Measurements from ENCODE around the gene SMARCA1.

SMARCA1 gene

GRCh38 chrX:129525896-129526295 lies 2.6 kb upstream of the SMARCA1 start:
- no peak for DNase-seq

DNA sequence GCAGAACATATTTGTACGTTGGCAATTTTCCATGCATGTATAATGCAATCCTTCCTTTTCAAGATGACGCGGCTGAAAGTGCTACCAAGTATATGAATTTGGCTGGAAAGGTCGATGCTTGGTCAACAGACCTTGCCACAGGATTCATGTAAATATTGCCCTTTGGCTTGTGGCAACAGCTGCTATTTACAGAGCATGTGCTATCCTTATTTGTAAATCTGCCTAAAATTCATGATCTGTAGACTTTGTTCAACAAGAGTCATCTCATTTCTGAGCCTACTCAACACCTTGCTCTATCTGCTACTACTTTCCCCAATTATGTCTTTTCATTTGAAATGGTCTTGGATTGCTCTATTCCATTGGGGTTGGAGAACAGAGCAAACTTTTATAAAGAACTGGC lies 1.9 kb upstream of the SMARCA1 start:
- DNase-seq, result no peak

- no peak for DNase-seq
These were observed 1.1 kb upstream of the SMARCA1 start for GRCh38 chrX:129524250-129524850.

GRCh38 chrX:129522184-129523078 lies 859 bp downstream of the SMARCA1 start:
- DNase-seq, result peak in 1 of 2 donors; percentile 1

DNA sequence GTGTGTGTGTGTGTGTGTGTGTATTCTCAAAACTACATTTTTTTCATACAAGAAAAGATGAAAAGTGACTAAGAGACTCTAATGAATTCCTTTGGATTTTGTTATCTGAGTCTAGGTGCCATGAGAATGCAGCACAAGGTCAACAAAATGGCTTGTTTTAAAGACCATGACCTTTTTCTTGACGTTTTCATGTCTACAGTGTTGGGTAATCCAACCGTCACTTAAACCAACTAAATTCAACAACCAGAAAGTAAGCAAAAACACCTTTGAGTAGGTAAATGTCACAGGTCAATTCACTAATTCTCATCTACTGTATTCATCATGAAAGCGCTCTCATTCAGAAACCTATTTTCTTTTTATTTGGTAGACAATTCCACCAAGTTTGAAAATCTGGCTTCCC lies 3.1 kb downstream of the SMARCA1 start:
- no peak for DNase-seq

- DNase-seq, result no peak
These were observed 6.9 kb downstream of the SMARCA1 start for GRCh38 chrX:129516402-129516801.

- DNase-seq, result no peak
These were observed 10.9 kb downstream of the SMARCA1 start for GRCh38 chrX:129512409-129512808.

- no peak for DNase-seq
These were observed 11.6 kb downstream of the SMARCA1 start for GRCh38 chrX:129511689-129512088.

DNA sequence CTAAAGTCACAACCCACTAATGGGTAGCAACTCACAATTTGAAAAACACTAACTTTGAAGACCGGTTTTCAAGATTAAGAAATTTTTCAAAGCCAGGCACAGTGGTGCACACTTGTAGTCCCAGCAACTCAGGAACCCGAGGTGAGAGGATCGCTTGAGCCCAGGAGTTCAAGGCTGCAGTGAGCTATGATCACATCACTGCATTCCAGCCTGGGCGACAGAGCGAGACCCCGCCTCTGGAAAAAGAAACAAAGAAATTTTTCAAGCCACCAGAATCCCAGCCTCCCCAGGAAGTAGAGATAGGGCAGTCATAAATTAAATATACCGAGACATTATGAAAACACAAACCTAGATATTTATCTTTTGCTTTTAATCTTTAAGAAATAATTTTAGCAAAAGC lies 13.0 kb downstream of the SMARCA1 start:
- no peak for DNase-seq

- no peak for DNase-seq
These were observed 26.0 kb downstream of the SMARCA1 start for GRCh38 chrX:129497146-129497843.

GRCh38 chrX:129496625-129497024 lies 26.7 kb downstream of the SMARCA1 start:
- no peak for DNase-seq

GRCh38 chrX:129495900-129496299 lies 27.4 kb downstream of the SMARCA1 start:
- DNase-seq, result no peak

DNA sequence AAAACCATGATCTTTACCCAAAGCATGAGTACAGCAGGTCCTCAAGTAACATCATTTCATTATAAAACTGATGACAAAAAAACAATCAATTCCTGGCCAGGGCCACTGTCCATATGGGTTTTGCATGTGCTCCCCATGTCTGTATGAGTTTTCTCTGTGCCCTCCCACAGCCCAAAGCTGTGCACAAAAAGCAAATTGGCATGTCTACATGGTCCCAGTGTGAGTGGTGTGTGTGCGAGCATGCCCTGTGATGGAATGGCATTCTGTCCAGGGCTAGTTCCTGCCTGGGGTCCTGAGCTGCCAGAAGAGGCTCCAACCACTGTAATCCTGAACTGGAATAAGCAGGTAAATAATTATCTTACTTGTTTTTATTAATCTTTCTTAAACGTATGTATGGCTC lies 28.4 kb downstream of the SMARCA1 start:
- DNase-seq, result no peak

DNA sequence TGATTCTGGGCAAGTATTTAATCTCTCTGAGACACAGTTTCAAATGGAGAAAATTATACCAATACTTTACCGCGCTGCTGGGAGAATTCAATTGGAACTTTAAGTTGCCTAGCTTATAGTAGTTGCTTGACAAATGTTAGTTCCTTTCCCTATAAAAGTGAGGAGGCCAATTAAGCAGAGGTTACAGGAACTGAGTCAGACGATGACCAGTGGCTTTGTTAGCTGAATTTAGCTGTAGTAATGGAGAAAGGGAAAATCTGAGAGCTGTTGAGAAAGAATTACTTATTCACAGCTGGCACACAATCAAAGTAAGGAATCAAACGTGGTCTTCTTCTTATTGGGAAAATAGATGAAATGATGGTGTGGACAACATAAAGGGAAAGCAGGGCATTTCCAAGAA lies 29.6 kb downstream of the SMARCA1 start:
- DNase-seq, result no peak

DNA sequence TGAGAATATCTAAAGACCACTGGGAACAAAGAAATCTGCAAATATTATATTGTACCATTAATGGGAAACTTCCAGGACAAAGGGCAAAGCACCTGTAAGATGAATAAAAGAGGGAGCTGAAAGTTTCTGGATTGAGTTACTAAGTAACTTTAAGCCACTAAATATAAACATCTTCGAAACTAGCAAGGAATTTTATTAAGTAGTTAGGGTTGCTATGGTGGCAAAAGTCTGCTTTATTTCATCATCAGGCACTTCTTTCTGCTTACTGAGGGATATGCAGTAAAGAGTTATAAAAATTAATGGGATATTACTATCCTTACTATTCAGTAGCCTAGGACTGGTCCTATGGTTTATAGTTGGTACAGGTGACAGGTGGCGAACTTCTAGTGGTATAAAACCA lies 33.0 kb downstream of the SMARCA1 start:
- DNase-seq, result no peak

DNA sequence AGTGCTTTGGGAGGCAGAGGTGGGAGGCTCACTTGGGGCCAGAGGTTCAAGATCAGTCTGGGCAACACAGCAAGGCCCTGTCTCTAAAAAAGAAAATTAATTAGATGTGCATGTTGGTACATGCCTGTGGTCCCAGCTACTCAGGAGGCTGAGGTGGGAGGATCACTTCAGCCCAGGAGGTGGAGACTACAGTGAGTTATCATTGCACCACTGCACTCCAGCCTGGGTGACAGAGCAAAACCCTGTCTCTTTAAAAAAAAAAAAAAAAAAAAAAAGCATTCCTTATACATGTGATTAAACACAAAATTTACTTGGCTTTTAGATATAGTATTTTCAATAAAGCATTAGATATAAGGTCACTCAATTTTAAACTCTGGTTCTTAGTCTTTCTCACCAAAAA lies 34.9 kb downstream of the SMARCA1 start:
- DNase-seq, result no peak

DNA sequence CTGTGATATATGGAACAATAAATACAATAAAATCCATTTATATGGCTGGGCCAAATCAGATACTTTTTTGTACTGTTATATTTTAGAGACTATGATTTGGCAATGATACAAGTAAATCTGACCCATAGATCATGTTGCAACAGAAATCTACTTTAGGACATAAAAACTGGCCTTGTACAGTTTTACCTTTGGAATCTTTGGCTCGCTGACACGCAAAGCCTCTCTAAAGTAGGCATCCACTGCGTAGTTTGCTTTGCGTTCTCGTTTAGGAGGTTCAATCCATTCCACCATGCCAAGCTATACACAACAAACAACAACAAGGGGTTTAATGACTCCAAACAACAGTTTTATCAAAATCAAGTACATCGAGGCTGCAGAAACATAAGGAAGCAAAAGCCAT lies 42.4 kb downstream of the SMARCA1 start:
- no peak for DNase-seq

DNA sequence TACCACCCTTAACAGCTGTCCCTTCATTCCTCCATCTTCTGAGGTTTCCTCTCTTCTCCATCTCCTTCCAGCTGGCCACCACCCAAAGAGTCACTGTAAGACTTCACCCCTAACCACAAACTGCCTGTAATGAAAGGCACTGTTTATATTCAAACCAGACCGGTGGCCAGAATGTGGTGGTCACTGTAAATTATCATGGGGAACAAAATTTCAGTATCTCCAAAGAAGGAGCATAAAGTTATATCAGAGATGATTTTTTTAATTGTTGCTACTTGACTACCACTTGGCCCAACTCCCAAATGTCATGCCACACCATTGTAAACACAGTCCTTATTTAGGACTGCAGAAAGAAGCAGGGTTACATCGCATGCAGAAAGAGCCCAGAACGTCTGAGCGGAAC lies 44.8 kb downstream of the SMARCA1 start:
- DNase-seq, result no peak

GRCh38 chrX:129472116-129472515 lies 51.2 kb downstream of the SMARCA1 start:
- DNase-seq, result no peak

DNA sequence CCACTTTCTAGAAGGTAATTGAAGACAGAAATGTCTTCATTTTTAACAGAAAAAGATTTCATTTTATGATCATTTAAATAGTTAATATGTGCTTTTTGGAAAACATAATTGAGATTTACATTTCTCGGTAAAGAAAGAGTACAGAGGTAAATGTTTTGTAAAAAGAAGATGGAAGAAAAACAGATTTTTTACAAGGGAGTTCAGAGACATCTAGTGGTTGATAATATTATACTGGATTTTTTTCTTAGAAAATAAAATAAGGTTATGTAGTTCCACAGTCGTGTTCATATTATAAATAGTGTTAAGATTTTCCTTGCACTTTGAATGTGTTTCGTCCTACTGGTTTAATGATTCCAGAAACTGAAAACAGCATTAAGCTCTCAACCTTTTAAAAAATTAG lies 60.6 kb downstream of the SMARCA1 start:
- DNase-seq, result no peak

GRCh38 chrX:129461801-129462456 lies 61.4 kb downstream of the SMARCA1 start:
- DNase-seq, result no peak

DNA sequence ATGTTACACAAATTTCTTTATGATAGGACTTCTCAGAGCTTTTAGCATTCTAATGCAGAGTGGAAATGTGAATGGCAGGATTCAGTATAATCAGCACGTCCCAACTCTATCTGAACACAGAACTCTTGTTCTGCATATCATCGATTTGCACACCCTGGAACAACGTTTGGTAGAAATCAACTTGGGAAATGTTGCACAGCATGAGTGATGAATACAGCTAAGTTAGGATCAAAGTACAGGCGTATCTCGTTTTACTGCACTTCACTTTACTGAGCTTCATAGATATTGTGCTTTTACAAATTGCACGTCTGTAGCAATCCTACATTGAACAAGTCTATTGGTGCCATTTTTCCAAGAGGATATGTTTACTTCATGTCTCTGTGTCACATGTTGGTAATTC lies 70.8 kb downstream of the SMARCA1 start:
- no peak for DNase-seq

DNA sequence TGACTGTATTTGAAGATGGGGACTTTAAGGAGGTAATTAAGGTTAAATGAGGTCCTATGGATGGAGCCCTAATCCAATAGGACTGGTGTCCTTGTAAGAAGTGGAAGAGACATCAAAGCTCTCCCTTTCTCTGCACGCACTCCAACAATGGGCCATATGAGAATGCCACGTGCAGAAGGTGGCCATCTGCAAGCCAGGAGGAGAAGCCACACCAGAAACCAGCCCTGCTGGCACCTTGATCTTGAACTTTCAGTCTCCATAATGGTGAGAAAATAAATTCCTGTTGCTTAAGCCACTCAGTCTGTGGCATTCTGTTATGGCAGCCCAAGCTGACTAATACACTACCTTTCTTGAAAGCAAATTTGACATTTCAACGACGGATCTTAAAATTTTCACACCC lies 73.2 kb downstream of the SMARCA1 start:
- DNase-seq, result no peak
